GM18502 (cell line): ENCODE data around the gene PPP1R18.
"Not testable (repeated sequence)": the region's sequence is repeated elsewhere in the genome, so short reads cannot be mapped to it uniquely, and the experiment has no call there.

Source experiments
- ATAC-seq: cut with Tn5 transposase; IDR thresholded peaks from one replicate; pipeline ENCODE4 v1.9.1; 2021; ENCODE audit warnings: mild to moderate bottlenecking; ENCODE audit not compliant: unreplicated experiment, poor library complexity

Gene PPP1R18

GRCh38 chr6:30672445-30673253 lies 13.8 kb downstream of the PPP1R18 start, which contains the start of gene DHX16:
Gene DHX16, minus strand, starts transcription at chr6:30673006. Its CDS starts 165 bp downstream, at chr6:30672841.
- peak; percentile 75 for ATAC-seq

DNA sequence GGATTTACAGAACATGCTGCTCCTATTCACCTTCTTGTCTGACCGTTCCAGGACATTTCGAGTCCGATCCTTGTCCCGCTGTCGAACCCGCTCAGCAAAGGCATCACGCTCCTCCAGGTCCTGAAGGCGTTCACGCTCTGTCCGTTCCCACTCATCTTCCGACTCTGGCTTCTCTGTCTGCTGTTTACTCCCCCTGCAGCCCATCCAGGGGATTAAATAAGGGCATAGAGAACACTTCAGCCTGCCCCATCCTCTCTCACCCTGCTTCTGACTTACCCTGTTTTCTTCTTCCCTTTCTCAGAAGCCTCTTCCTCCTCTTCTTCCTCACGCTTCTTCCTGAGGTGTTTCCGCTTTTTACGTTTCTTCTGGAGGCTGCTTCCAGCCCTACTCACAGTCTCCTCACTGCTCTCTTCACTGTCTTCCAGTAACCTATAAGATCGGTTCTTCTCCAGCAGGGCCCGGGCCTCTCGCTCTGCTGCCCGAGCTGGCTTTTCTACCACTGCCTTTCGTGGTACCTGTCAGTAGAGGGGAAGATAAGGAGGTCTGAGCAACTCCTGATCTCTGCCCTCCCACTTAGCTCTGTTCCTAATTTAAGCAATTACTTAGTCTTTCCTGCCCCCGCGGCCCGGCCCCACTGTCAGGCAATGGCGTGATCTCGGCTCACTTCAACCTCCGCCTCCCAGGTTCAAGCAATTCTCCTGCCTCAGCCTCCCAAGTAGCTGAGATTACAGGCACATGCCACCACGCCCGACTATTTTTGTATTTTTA lies 15.5 kb downstream of the PPP1R18 start:
- no peak for ATAC-seq

- ATAC-seq = not testable (repeated sequence)
Measured at GRCh38 chr6:30666300-30666699, 20.1 kb downstream of the PPP1R18 start.

DNA sequence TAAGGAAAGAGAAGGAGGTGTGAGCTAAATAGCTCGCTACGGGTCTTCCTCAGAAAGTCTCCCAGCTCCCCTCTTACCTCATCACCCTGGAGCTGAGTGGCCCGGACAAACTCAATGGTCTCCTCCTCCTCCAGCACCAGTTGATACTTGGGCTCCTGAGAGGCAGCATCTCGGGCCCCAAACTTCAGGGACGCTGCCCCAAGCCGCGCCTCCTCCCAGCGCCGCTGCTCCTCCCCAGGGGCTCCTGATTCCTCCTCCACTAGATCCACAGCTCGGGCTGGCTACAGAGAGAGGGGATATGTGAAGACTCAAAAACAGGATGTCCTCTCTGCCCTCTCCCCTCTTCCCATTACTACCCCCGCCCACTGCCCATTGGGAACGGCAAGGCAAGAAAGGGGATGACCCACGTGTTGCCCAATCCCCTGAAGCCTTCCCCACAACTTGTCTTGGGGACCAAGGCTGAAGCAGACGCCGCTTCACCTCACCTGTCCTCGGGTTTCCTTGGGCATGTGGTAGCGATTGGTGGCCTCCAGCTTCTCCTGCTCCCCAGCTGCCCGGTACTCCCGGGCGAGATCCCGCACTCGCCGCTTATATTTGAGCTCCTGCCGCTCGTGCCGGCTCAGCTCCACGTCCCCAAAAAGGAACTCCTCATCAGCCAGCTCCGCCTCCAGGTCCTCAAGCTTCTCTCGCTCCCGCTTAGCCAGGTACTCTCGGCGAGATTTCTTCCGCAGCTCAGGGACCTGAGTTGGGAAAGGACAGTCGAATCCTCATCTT lies 21.3 kb downstream of the PPP1R18 start:
- no peak for ATAC-seq

GRCh38 chr6:30657922-30658321 lies 28.5 kb downstream of the PPP1R18 start:
- ATAC-seq = not testable (repeated sequence)

DNA sequence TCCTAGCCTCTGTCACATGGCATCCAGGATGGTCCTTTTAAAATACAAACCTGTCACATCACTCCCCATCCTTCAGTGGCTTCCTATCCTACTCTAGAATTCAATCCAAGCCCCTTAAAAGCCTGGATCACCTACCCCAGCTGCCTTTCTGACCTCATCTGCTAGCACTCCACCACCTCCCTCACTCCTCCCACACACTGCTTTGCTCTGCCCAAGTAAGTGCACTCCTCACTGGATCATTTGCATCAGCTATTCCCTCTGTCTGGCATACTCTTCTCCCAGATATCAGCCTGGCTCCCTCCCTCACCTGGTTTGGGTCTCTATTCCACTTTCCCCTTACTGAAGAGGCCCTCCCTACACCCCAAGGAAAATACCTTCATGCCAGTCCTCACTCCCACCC lies 29.0 kb downstream of the PPP1R18 start:
- ATAC-seq = no peak

GRCh38 chr6:30656513-30656912 lies 29.9 kb downstream of the PPP1R18 start:
- no peak for ATAC-seq

DNA sequence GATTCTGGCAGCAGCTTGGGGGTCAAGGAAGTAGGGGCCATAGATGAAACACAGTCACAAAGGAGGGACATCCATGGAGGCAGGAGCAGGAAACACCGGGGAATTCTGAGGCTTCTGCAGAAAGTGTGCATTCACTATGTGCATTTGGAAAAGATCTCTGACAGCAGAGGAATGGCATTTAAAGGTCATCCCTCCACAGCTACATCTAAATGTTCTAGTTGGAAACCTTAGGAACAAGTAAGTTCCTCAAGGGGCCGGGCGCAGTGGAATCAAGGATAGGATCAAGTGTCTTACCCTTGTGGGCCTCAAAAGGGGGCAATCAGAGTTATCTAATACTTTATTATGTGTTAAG lies 30.7 kb downstream of the PPP1R18 start:
- no peak for ATAC-seq

DNA sequence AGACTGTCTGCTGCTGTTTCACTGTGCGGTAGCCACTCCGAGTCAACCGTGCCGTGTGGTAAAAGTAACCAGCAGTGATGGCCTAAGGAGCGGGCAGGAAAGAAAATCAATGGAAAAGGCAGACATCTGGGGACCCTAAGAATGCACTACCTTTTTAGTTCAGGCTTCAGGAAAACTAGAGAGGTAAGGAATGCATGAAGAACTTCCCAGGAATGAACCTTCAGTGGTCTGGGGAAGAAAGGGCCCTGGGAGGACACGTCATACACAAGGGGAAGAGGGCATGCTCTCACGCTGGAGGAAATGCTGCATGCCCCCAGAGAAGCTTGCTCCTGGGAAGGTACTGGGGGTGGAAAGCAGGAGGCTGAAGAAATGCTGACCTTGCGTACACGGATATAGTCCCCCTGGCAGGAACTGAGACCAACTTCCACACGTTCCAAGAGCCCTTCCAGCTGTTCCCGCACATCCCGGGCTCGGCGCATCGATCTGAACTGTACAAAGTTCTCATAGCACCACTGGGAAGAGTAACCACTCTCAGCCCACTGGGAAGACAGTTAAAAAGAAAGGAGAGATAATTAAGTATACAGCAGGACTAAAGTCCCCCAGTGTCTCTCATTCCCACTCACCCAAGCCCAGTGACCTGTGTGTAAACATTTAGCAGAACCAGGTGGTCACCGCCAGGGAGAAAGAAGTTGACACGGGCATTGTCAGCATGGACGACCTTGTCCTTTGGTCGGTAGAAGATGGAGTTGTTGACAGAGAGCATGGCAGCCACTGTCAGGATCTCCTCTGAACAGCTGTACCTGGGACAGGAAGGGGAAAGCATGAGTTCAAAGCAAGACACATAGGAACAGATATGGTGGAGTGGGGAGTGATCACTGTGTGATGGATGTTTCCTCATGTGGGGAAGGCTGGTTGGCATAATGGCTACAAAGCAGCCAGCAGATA lies 31.4 kb downstream of the PPP1R18 start:
- no peak for ATAC-seq

DNA sequence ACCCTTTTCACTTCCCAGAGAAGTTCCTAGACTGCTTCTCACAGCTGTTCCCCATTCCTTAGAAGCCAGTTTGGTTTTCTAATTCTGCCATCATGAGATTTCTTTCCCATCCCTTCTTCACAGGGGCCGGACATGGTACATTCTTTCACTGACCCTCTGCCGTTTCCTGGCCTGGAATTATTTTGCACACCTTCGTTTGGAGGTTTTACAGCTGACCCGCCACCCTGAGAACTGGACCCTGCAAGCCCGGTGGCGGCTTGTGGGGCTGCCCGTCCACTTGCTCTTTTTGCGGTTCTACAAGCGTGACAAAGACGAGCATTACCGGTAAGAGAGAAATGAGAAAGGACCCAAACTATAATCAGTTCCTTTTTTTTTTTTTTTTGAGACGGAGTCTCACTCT lies 35.3 kb downstream of the PPP1R18 start:
- no peak for ATAC-seq

GRCh38 chr6:30647242-30648116 lies 39.0 kb downstream of the PPP1R18 start:
- ATAC-seq = peak; percentile 70

- peak; percentile 49 for ATAC-seq
Measured at GRCh38 chr6:30646450-30647241, 39.8 kb downstream of the PPP1R18 start, which contains the start of gene C6orf136. Gene C6orf136, plus strand, starts transcription at chr6:30647133. Its CDS starts 99 bp downstream, at chr6:30647232.

- no peak for ATAC-seq
Measured at GRCh38 chr6:30645989-30646388, 40.5 kb downstream of the PPP1R18 start.

- no peak for ATAC-seq
Measured at GRCh38 chr6:30644769-30645168, 41.7 kb downstream of the PPP1R18 start.

DNA sequence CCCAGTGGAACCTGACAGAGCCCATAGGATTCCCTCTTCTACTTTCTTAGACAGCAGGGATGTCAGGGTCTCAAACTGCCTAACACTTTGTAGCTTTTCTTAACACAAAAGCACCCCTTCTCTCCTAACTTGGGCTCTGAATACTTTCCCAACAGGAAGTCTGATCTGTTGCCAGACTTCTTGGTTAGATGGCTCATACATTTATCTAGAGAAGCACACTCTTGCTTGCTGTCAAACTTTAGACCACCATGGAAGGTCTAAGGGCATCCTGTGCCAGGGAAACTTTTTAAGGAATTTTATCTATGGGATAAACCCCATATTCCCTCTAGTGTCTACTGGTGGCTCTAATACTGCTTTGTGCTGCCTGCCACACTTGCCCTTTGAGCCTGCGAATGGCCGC lies 42.8 kb downstream of the PPP1R18 start:
- ATAC-seq = no peak

DNA sequence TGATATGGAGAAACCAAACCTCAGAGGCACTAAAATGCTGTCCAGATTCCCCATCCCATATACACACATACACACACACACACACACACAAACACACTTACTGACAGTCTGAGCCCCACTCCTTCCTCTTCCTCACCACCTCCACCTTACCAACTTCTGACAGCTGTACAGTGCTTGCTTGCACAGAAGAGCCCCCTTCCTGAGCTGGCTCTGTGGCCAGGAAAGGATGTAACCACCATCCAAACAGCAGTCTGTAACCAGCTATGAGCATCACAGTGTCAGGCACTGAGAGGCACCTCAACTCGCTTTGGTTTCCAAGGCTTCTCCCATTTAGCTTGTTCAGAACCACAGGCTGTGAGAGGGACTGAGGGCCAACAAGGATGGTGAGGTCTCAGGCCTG lies 45.4 kb downstream of the PPP1R18 start:
- ATAC-seq = no peak

GRCh38 chr6:30640481-30640880 lies 46.0 kb downstream of the PPP1R18 start:
- no peak for ATAC-seq

- ATAC-seq = no peak
Measured at GRCh38 chr6:30635834-30636233, 50.6 kb downstream of the PPP1R18 start.
